GM21528 (cell line): ENCODE results near the gene KIAA1217.

Experiments used
- ATAC-seq: cut with Tn5 transposase; IDR thresholded peaks from one replicate; pipeline ENCODE4 v1.9.1; 2021; ENCODE audit warnings: mild to moderate bottlenecking, moderate library complexity; ENCODE audit not compliant: unreplicated experiment, low FRiP score

The KIAA1217 gene

GRCh38 chr10:24240041-24240751 is 31.3 kb downstream of the KIAA1217 start:
- ATAC-seq = no peak

DNA sequence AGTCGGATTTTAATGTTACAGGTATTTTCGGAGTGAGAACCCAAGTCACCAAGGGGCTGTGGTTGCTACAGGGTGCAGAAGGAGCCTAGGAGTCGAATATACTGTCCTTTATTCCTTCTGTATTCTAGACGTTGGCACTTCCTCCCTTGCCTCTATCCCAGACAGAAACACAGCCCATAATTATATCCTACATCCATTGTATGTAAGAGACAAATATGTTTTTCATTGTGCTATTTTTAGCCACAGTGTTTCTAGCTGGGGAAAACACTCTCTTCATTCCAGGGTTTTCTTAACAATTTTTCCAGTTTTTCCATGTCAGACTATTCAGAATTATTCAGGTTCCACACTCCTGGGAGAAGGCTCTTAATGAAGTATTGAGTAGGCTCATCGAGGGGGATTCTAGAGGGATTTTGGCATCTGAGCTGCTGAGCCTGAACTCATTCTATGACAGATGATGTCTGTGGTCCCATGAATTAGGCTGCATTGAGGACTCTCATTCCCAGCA is 32.6 kb downstream of the KIAA1217 start:
- ATAC-seq = no peak

DNA sequence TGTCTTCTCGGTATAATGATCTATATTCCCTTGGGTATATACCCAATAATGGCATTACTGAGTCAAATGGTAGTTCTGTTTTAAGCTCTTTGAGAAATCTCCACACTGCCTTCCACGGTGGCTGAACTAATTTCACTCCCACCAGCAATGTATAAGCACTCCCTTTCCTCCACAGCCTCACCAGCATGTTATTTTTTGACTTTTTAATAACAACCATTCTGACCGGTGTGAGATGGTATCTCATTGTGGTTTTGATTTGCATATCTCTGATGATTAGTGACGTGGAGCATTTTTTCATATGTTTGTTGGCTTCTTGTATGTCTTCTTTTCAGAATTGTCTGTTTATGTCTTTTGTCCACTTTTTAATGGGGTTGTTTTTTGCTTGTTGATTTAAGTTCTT is 33.6 kb downstream of the KIAA1217 start:
- no peak for ATAC-seq

- no peak for ATAC-seq
Measured at GRCh38 chr10:24246365-24246764, 37.4 kb downstream of the KIAA1217 start.

DNA sequence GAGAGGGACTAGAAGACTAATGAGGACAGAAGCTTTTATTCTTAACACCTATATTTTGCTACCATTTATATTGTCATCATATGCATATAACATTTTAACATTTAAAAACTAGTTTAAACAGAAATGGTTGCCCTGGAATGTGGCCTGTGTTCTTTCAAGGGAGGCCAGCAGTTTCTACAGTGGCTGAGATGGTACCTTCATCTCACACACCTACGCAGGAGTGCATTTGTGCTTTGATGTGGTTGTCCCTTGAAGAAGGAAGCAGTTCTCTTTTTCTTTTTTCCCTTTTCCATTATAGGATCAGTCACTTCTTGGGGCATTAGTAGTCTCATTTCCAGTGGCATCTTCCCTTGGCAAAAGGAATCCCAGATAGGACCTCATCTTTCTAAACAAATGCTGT is 38.9 kb downstream of the KIAA1217 start:
- no peak for ATAC-seq

DNA sequence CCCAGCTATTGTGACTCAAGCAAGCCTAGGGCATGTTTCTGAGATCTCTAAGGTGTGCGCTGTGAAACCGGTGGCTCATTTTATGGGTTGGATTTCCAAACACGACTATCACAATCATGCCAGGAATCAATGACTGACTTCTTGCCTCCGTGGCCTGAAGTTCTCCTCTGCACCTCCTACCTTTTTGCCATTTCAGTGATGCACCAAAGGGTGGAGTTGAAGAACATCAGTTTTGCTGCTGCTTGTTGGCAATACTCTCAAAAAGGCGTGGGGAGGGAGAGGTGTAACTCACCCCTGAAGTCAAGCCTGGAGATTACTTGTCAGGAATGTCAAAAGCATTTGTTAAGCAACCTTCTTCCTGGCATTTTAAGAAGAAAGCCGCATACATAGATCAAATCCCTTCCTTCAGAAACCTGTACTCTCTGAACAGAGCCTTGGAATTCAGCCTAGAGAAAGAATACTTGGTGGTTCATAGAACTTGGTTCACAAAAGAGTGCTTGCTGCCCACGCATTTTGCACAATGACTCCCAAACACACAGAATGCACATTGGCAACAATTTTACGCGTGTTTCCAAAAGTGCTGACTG is 41.0 kb downstream of the KIAA1217 start:
- no peak for ATAC-seq

DNA sequence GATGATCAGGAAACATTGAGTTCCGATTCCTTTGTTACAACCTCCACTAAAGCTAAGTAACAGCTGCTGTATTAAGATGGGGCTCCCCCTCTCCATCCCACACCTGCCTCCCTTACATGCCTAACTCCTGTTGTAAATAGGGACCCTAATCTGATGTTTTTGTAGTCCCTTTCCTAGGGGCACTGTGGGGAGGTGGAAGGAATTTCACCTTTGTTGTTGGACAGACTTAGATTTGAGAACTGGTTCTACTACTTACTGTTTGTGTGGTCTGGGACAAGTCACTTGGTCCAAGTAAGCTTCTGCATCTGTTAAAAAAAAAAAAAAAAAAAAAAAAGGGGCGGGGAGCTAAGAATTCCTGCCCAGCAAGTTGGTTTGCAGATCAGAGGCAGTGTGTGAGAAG is 42.6 kb downstream of the KIAA1217 start:
- ATAC-seq = no peak

DNA sequence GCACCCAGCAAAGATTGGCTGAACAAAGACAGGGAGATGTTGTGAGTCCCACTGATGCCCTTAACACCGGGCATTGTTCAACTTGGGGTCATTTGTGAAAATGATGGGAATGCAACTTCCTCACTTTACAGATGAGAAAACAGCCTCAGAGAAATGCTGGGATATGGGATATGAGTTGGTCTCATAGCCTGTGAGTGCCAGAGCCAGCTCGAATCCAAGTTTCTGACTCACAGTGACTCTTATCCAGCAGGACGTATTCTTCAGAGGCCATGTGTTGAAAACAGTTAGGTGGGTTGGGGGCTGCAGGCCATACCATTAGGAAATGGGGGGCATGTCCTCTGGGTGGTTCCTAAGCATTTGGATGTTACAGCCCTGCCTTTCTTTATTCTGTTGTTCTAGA is 45.2 kb downstream of the KIAA1217 start:
- no peak for ATAC-seq

- no peak for ATAC-seq
Measured at GRCh38 chr10:24255115-24255880, 46.4 kb downstream of the KIAA1217 start.

- ATAC-seq = no peak
Measured at GRCh38 chr10:24255881-24256311, 47.0 kb downstream of the KIAA1217 start.

- no peak for ATAC-seq
Measured at GRCh38 chr10:24256619-24257107, 47.7 kb downstream of the KIAA1217 start.

DNA sequence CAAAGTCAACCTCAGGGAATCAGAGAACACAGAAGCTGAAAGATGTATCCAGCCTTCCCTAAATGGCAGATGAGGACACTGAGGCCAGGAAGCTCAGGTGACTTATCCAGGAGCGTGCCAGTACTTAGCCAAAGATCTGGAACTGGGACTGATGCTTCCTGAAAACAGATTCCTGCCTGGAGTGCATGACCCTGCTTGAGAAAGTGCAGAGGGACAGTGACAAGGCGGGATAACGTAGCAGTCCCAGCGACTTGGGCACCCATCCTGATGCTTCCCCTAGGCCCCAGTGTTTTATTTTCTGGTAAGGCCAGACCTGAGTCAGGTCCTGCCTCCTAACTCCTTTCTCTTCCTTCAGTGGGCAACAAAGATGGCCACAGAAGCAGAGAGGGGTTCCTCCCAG is 48.6 kb downstream of the KIAA1217 start:
- ATAC-seq = no peak

DNA sequence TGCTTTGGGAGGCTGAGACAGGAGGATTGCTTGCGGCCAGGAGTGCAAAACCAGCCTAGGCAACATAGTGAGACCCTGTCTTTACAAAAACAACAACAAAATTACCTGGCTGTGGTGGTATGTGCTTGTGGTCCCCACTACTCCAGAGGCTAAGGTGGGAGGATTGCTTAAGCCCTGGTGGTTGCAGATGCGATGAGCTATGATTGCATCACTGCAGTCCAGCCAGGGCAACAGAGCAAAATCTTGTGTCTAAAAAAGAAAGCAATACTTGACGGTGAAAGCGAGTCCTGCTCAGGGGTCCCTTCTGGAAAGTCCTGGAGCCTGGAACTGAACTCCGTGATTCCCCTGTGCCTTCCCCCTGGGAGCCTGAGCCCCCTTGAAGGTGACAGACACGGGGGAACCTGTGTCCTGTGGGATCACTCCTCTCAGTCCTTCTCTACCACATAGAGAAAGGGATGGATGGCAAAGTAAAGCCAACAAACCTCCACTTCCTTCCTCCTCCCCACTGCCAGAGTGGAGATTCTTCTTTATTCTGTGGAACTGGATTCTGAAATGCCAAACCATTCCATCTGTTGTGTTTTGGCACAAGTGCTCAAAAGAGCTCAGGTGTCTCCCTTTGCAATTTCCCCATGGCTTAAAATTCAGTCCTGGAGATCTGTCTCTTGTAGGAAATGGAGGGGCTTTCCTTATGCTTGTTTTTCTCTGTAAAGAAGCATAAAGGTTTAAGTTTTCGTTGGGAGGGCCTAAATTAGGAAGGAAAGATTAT is 50.6 kb downstream of the KIAA1217 start:
- no peak for ATAC-seq

- ATAC-seq = no peak
Measured at GRCh38 chr10:24261627-24262026, 52.7 kb downstream of the KIAA1217 start.

DNA sequence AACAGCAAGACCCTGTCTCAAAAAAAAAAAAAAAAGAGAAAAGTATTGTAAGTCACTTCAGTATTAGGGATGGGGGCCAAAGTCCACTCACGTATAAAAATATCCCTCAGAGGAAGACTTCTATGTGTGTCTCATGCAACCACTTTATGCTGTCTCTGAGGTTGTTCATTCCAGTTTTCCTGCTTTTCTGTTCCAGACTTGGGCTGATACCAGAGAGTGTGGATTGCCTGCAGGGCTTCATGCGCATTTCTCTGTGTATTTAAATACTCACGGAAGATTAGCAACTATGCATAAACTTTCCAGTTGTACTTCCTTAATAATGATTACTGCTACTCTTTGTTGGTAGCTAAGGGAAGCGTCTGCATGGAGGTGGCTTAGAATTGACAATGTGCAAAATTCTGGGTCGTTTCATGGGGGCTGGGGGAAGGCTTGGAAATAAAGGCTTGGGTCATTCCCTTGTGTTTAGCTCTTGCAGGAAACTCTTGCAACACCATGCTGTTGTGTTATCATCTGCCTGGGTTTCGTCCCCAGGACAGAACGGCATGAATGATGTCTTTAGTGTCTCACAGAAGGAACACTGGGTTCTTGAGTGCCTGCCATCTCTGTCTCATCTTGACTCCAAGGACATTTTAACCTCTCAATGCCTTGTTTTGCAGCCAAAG is 54.1 kb downstream of the KIAA1217 start:
- ATAC-seq = no peak

DNA sequence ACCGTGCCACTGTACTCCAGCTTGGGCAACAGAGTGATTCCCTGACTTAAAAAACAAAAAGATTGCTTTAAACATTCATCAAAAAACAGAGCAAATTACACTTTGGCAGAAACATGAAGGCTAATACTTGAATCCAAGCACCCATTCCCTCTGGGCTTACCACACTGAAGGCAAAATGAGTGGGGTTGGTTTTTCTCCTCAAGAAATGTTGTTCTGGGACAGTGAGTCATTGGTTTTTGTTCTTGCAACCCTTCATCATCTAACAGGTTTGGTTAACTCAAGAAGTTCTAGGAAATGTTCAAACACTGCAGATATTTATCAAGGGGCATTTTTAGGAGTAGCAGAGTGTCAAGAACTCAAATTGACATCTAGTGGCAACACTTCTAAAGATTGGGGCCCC is 60.5 kb downstream of the KIAA1217 start:
- ATAC-seq = no peak

DNA sequence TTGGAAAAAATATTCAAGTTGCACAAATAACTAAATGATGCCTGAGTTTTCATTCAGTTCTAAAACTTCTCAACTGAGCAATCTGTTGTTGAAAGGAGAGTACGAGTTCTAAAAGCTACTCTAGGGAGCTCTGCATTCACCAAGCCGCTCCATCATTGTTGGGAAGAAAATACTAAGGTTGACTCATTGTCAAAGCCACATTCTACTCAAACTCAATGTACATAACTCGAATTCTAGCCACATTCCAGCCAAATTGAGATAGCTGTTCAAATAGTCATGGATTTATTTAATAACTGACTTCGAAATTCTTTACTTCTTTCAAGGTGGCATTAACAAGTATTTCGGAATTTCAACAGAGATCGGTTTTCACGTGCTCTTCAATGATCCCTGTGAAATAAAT is 63.4 kb downstream of the KIAA1217 start:
- ATAC-seq = no peak

GRCh38 chr10:24277277-24277676 is 68.3 kb downstream of the KIAA1217 start:
- no peak for ATAC-seq

GRCh38 chr10:24277771-24278170 is 68.8 kb downstream of the KIAA1217 start:
- no peak for ATAC-seq
